ENCODE data around the gene NDUFB6. TPM values are rescaled to one million over a fixed set of nuclear protein-coding genes. Genes with fewer than 3 reads are reported as not detected.
A peak's percentile ranks its signal among the peaks of the same experiment; 100 is the strongest.
"Not testable (repeated sequence)": the region's sequence is repeated elsewhere in the genome, so short reads cannot be mapped to it uniquely, and the experiment has no call there.

Gene NDUFB6
- total RNA-seq, 1 donor from 2014 or later: 28.0 TPM

DNA sequence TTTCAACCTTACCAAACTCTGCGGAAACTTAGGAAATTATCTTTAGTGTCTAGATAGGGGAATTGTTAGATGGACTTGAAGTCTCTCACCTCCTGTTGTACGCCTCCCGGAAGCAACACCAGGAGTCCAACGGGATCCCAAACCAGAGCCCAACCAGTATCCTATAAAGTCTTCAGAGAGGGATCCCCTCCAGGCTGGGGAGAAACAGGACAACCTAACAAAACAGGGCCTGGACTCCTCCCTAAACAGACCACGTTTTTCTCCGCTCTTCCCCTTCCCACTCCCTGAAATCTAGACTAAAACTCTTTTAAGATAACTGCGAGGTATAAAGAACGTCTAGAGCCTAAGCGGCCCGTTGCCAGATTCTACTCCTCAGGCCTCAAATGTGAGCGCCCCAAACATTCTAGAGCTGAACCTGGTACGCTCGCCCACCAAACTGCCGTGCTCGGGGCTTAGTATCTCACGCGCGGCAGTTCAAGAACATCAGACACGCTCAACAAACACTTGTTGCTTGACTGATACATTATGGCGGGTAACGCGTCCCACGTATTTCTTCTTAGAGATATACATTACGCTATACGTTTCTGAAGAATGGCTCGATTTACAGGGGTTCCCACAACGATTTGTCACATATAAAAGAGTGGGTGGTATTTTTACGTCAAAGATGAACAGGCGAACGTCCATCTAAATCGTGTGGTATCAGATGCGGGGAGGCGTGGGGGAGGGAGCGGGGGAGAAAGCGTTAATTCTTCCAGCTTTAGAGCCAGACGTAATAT is 21.5 kb downstream of the NDUFB6 start:
- Histone ChIP-seq H3K4me1 (peaks cover 38% of the 10 kb centered on the region), H3K27ac (peak overlapping the region; percentile 93), H3K27me3 (no peaks in the 10 kb centered on the region), H3K9me3 (no peaks in the 10 kb centered on the region), H3K4me3 (peak overlapping the region; percentile 69 to 91), H3K36me3 (no peaks in the 10 kb centered on the region)
- intact Hi-C loops (cut with DNase I): no loop called here
- TF ChIP-seq, protein P1, sequence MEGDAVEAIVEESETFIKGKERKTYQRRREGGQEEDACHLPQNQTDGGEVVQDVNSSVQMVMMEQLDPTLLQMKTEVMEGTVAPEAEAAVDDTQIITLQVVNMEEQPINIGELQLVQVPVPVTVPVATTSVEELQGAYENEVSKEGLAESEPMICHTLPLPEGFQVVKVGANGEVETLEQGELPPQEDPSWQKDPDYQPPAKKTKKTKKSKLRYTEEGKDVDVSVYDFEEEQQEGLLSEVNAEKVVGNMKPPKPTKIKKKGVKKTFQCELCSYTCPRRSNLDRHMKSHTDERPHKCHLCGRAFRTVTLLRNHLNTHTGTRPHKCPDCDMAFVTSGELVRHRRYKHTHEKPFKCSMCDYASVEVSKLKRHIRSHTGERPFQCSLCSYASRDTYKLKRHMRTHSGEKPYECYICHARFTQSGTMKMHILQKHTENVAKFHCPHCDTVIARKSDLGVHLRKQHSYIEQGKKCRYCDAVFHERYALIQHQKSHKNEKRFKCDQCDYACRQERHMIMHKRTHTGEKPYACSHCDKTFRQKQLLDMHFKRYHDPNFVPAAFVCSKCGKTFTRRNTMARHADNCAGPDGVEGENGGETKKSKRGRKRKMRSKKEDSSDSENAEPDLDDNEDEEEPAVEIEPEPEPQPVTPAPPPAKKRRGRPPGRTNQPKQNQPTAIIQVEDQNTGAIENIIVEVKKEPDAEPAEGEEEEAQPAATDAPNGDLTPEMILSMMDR (IDR thresholded peaks at IDR 0.05): no peak
- TF ChIP-seq POLR2A (IDR thresholded peaks at IDR 0.05) (no peak), POLR2AphosphoS5 (IDR thresholded peaks at IDR 0.05; ENCODE audit: insufficient read depth in 1 of 2, low read depth in 1 of 2) (peak in 1 of 2 donors; percentile 44)
- DNase-seq (ENCODE audit: extremely low spot score in 2 of 2): no peak

DNA sequence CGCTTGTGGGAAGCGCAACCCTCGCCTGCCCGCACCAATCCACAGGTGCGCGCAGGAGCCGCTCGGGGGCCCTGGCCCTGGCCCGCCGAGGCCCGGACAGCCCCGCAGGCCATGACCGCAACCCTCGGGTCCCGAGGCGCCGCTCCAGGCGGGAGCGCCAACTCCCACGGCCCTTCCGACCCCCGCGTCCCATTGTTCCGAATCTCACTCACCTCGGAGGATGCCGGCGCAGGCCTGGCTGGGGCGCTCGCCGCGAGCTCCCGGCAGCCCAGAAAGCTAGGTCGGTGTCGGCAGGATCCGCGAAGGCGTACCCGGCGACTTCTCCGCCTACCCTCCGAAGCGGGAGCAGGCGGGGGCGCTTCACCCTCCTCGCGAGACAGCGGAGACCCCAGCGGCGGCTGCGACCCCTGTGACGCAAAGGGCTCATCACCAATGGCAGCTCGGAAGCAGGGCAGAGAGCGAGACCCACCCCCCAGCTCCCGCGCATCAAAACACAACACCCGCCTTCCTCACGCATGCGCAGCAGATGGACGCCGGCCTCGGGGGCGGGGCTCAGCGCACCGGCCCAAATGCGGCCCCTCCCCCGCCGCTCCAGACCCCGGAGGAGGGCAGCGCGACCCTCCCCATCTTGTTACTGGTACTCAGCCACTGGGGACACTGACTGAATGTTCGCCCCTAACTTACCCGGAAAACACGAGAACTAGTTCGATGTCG is 22.2 kb downstream of the NDUFB6 start:
- peak in 1 of 2 donors; percentile 94 for DNase-seq (ENCODE audit: extremely low spot score in 2 of 2)
- intact Hi-C loops (cut with DNase I): no loop called here
- H3K27me3 ChIP-seq: no peaks in the 10 kb centered on the region
- H3K4me1 ChIP-seq: peaks cover 45% of the 10 kb centered on the region
- H3K4me3 ChIP-seq: peak overlapping the region; percentile 69 to 91
- TF ChIP-seq POLR2AphosphoS5 (IDR thresholded peaks at IDR 0.05; ENCODE audit: insufficient read depth in 1 of 2, low read depth in 1 of 2) (peak; percentile 87 to 93), POLR2A (IDR thresholded peaks at IDR 0.05) (peak in 1 of 2 donors; percentile 49)
- TF ChIP-seq, protein P1 (IDR thresholded peaks at IDR 0.05): no peak
- no peaks in the 10 kb centered on the region for H3K9me3 ChIP-seq
- H3K27ac ChIP-seq: peak overlapping the region; percentile 93
- no peaks in the 10 kb centered on the region for H3K36me3 ChIP-seq

DNA sequence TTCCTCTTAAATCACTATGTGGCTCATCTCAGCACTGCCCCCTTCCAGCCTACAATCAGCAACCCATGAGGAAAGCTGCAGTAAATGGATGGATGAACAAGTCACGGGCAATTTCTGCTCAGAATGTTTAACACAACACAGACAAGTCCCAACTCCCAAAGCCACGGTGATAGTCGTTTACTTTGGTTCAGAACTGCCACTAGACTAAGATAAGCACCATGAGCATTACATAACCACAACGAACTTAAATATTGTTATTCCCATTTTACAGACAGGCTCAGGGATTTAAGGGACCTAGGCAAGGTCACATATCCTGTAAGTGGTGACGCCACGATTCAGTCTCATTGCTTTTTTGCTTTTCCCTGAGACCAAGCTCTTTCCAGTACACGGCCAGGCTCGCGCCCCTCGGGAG is 22.8 kb downstream of the NDUFB6 start:
- no peaks in the 10 kb centered on the region for H3K9me3 ChIP-seq
- no peak for DNase-seq (ENCODE audit: extremely low spot score in 2 of 2)
- peak overlapping the region; percentile 93 for H3K27ac ChIP-seq
- peak overlapping the region; percentile 69 to 91 for H3K4me3 ChIP-seq
- no peaks in the 10 kb centered on the region for H3K36me3 ChIP-seq
- intact Hi-C loops (cut with DNase I): no loop called here
- H3K27me3 ChIP-seq: no peaks in the 10 kb centered on the region
- no peak for TF ChIP-seq POLR2AphosphoS5 (IDR thresholded peaks at IDR 0.05; ENCODE audit: insufficient read depth in 1 of 2, low read depth in 1 of 2)
- TF ChIP-seq, protein P1 (IDR thresholded peaks at IDR 0.05): no peak
- no peak for TF ChIP-seq POLR2A (IDR thresholded peaks at IDR 0.05)
- peaks cover 49% of the 10 kb centered on the region for H3K4me1 ChIP-seq

DNA sequence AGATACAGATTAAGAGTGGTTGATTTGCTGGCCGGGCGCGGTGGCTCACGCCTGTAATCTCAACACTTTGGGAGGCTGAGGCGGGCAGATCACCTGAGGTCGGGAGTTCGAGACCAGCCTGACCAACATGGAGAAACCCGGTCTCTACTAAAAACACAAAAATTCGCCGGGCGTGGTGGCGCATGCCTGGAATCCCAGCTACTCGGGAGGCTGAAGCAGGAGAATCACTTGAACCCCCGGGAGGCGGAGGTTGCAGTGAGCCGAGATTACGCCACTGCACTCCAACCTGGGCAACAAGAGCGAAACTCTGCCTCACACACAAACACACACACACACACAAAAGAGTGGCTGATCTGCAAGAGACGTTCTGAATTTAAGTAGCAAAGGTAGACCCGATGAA is 24.7 kb downstream of the NDUFB6 start:
- H3K36me3 ChIP-seq; H3K27me3 ChIP-seq; intact Hi-C loops (cut with DNase I); H3K4me3 ChIP-seq; DNase-seq (ENCODE audit: extremely low spot score in 2 of 2); H3K9me3 ChIP-seq; H3K27ac ChIP-seq: not testable (repeated sequence)
- peaks cover 45% of the 10 kb centered on the region for H3K4me1 ChIP-seq

DNA sequence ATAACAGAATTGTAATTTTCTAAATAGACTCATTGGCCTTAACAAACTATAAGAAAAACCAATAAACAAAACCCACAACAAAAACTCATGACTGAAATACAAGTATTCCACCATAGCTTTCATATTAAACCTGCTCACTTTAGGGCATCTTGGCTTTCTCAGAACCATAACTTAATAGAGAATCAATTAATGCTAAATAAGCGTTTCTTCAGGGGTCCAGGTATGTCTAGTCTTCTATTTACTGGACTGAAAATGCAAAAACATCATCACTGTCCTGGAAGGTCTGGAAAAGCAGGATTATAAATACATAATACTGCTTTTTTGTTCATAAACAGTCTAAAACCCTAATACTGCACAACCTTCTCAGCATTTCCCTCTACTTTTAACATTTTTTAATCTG is 27.1 kb downstream of the NDUFB6 start:
- H3K4me3 ChIP-seq: no peak overlapping the region
- intact Hi-C loops (cut with DNase I): no loop called here
- no peak overlapping the region for H3K27ac ChIP-seq
- no peaks in the 10 kb centered on the region for H3K27me3 ChIP-seq
- peaks cover 40% of the 10 kb centered on the region for H3K4me1 ChIP-seq
- TF ChIP-seq, protein P1 (IDR thresholded peaks at IDR 0.05): no peak
- TF ChIP-seq POLR2A (IDR thresholded peaks at IDR 0.05) (no peak), POLR2AphosphoS5 (IDR thresholded peaks at IDR 0.05; ENCODE audit: insufficient read depth in 1 of 2, low read depth in 1 of 2) (no peak)
- peaks cover 0 to 22% of the 10 kb centered on the region in 2 donors for H3K36me3 ChIP-seq
- no peak for DNase-seq (ENCODE audit: extremely low spot score in 2 of 2)
- H3K9me3 ChIP-seq: no peaks in the 10 kb centered on the region
